OCI-LY7 (cell line): ENCODE results near the gene CASK. TPM values are rescaled to one million over a fixed set of nuclear protein-coding genes. Genes with fewer than 3 reads are reported as not detected.

ENCODE experiments used
- BruUV-seq: library from RNA; stranded (reverse); fragments of 400-500 nt; replicated peaks from 2 replicates; lab custom pipeline; 2021; lab: Mats Ljungman, UMichigan
- CTCF ChIA-PET: fragments of 300-600 bp; sonication (Branson Sonifier 250); formaldehyde crosslinking; loops from one replicate; lab custom pipeline; 2022; ENCODE audit warnings: antibody characterized with exemption; ENCODE audit not compliant: unreplicated experiment; lab: Charles Lee
- POLR2A ChIA-PET: fragments of 300-600 bp; sonication (Branson Sonifier 250); formaldehyde crosslinking; loops from one replicate; lab custom pipeline; 2022; ENCODE audit warnings: antibody characterized with exemption; lab: Charles Lee
- DNase-seq: peaks from one replicate; pipeline ENCODE4 v3.0.0-alpha.2; 2015; ENCODE audit warnings: low spot score
- H2AFZ ChIP-seq: fragments of 200-600 bp; sonication (generic), shearing (Covaris generic); 2 replicates; pipeline ENCODE4 v1.6.1; 2014; ENCODE audit warnings: mild to moderate bottlenecking, antibody characterized with exemption, low read length, moderate library complexity
- H3K27ac ChIP-seq: fragments of 200-600 bp; sonication (generic); 2 replicates; pipeline ENCODE4 v1.5.1; 2014; ENCODE audit warnings: mixed run types, low read depth, mild to moderate bottlenecking, moderate library complexity, low read length, inconsistent platforms; ENCODE audit not compliant: poor library complexity, severe bottlenecking
- H3K36me3 ChIP-seq: fragments of 200-600 bp; sonication (generic); 2 replicates; pipeline ENCODE4 v1.6.1; 2014; ENCODE audit warnings: mild to moderate bottlenecking, antibody characterized with exemption, low read length, moderate library complexity, mixed read lengths; ENCODE audit not compliant: insufficient read depth
- H3K4me1 ChIP-seq: fragments of 200-600 bp; sonication (generic); 2 replicates; pipeline ENCODE4 v1.5.1; 2014; ENCODE audit warnings: mild to moderate bottlenecking, low read length; ENCODE audit not compliant: insufficient read depth, poor library complexity, severe bottlenecking
- H3K4me2 ChIP-seq: fragments of 200-600 bp; sonication (generic); 2 replicates; pipeline ENCODE4 v1.6.1; 2014; ENCODE audit warnings: mild to moderate bottlenecking, low read length
- H3K4me3 ChIP-seq: fragments of 200-600 bp; sonication (generic); 2 replicates; pipeline ENCODE4 v1.5.1; 2014; ENCODE audit warnings: mild to moderate bottlenecking, low read depth, low read length; ENCODE audit not compliant: poor library complexity, severe bottlenecking
- H3K79me2 ChIP-seq: fragments of 200-600 bp; sonication (generic); 2 replicates; pipeline ENCODE4 v1.6.1; 2016; ENCODE audit warnings: low read depth, mild to moderate bottlenecking, low read length, moderate library complexity, mixed read lengths; ENCODE audit not compliant: insufficient read depth
- H3K9me2 ChIP-seq: fragments of 200-600 bp; sonication (generic); 2 replicates; pipeline ENCODE4 v1.6.1; 2016; ENCODE audit warnings: mild to moderate bottlenecking, low read length, mixed read lengths; ENCODE audit not compliant: insufficient read depth
- H3K9me3 ChIP-seq: fragments of 200-600 bp; sonication (generic); 2 replicates; pipeline ENCODE4 v1.6.1; 2014; ENCODE audit warnings: mild to moderate bottlenecking, mixed run types, low read length, mixed read lengths
- H4K20me1 ChIP-seq: fragments of 200-600 bp; sonication (generic); 2 replicates; pipeline ENCODE4 v1.6.1; 2014; ENCODE audit warnings: mild to moderate bottlenecking, antibody characterized with exemption, low read length, moderate library complexity, mixed read lengths; ENCODE audit not compliant: insufficient read depth
- CTCF ChIP-seq: fragments of 200-600 bp; sonication (generic); conservative IDR thresholded peaks from 2 replicates; pipeline ENCODE4 v1.5.1; 2014; ENCODE audit warnings: mild to moderate bottlenecking, antibody characterized with exemption, low read length, moderate library complexity, mixed read lengths
- EZH2phosphoT487 ChIP-seq: fragments of 200-600 bp; sonication (generic); IDR thresholded peaks from 2 replicates; pipeline ENCODE4 v1.6.1; 2018; ENCODE audit warnings: low read depth, borderline replicate concordance, mild to moderate bottlenecking, mixed run types, antibody characterized with exemption, low read length, moderate library complexity, mixed read lengths
- intact Hi-C: fragments of 100-400 bp; cut with micrococcal nuclease; formaldehyde crosslinking; loops from one replicate; pipeline ENCODE4 v1.10.0; 2022; ENCODE audit not compliant: unreplicated experiment
- total RNA-seq, 2 experiments: library from RNA; depleted of rRNA in 1 of 2; stranded (reverse); fragments of >200 nt in 1 of 2; shearing (Covaris generic) in 1 of 2; gene quantifications; 2 replicates each; pipeline ENCODE4 v1.2.3, GENCODE V29; 2014 to 2022

Gene CASK
- total RNA-seq, 2 experiments from 2014 or later: 18.6 to 29.4 TPM

GRCh38 chrX:41634284-41634683 is 289.1 kb downstream of the CASK start:
- ChIA-PET POLR2A (no interaction called here), CTCF (no interaction called here)
- Histone ChIP-seq H4K20me1 (no peaks in the 10 kb centered on the region), H3K9me2 (no peaks in the 10 kb centered on the region), H3K4me3 (no peak overlapping the region), H3K36me3 (peaks cover 6% of the 10 kb centered on the region; the same call in 1 of the 2 replicates), H3K27ac (no peak overlapping the region), H2AFZ (no peak overlapping the region), H3K9me3 (no peaks in the 10 kb centered on the region), H3K79me2 (no peaks in the 10 kb centered on the region), H3K4me1 (no peaks in the 10 kb centered on the region), H3K4me2 (no peak overlapping the region)
- DNase-seq: no peak
- BruUV-seq: no TSS peak
- intact Hi-C loops: no loop called here
- TF ChIP-seq EZH2phosphoT487 (no peak), CTCF (no peak)

- Histone ChIP-seq H4K20me1 (no peaks in the 10 kb centered on the region), H3K9me2 (no peaks in the 10 kb centered on the region), H3K27ac (no peak overlapping the region), H3K79me2 (no peaks in the 10 kb centered on the region), H2AFZ (no peak overlapping the region), H3K4me2 (no peak overlapping the region), H3K9me3 (no peaks in the 10 kb centered on the region), H3K4me3 (no peak overlapping the region), H3K4me1 (no peaks in the 10 kb centered on the region), H3K36me3 (0 out of 2 replicates have a peak, but pooled peaks cover 6% of the 10 kb centered on the region)
- intact Hi-C loops: no loop called here
- CTCF ChIA-PET: no interaction called here
- POLR2A ChIA-PET: no interaction called here
- TF ChIP-seq CTCF (no peak), EZH2phosphoT487 (no peak)
- no TSS peak for BruUV-seq
- no peak for DNase-seq
Measured at GRCh38 chrX:41630091-41630490, 293.3 kb downstream of the CASK start.

DNA sequence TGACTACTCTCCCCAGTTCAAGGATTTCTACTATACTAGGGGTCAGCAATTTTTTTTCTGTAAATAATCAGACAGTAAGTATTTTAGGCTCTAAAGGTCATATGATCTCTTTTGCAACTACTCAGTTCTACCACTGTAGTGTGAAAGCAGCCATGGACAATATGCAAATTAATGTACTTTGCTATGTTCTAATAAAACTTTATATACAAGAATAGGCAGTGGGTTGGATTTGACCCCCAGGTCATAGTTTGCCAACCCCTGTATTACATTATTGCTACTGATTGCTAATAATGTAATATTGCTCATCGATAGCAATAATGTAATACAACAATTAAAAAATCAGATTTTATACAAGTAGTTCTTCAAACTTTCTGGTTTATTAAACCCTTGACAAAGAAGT is 293.8 kb downstream of the CASK start:
- ChIA-PET CTCF (no interaction called here), POLR2A (no interaction called here)
- H3K9me2 ChIP-seq: no peaks in the 10 kb centered on the region
- H3K4me1 ChIP-seq: no peaks in the 10 kb centered on the region
- TF ChIP-seq CTCF (no peak), EZH2phosphoT487 (no peak)
- H3K4me3 ChIP-seq: no peak overlapping the region
- H3K9me3 ChIP-seq: no peaks in the 10 kb centered on the region
- no TSS peak for BruUV-seq
- H3K4me2 ChIP-seq: no peak overlapping the region
- H3K79me2 ChIP-seq: no peaks in the 10 kb centered on the region
- H2AFZ ChIP-seq: no peak overlapping the region
- intact Hi-C loops: no loop called here
- no peak overlapping the region for H3K27ac ChIP-seq
- H4K20me1 ChIP-seq: no peaks in the 10 kb centered on the region
- H3K36me3 ChIP-seq: 0 out of 2 replicates have a peak, but pooled peaks cover 6% of the 10 kb centered on the region
- DNase-seq: no peak
